Peyer's patch (tissue), 4 donors: Measurements from ENCODE around the gene BACH2. TPM values are rescaled to one million over a fixed set of nuclear protein-coding genes. Genes with fewer than 3 reads are reported as not detected.

ENCODE experiments used
- DNase-seq, 3 donors: peaks; one replicate each; pipeline ENCODE4 v3.0.0-alpha.2; 2017 to 2019
- H3K27ac ChIP-seq, 4 donors: fragments of 200-600 bp; sonication (generic); one replicate each; pipeline ENCODE4 v1.5.1; 2016 to 2019
- H3K27me3 ChIP-seq, 2 donors: fragments of 200-600 bp; sonication (generic); one replicate each; pipeline ENCODE4 v1.5.1; 2019
- H3K36me3 ChIP-seq, 3 donors: fragments of 200-600 bp; sonication (generic); one replicate each; pipeline ENCODE4 v1.5.1; 2016 to 2019
- H3K4me1 ChIP-seq, 4 donors: fragments of 200-600 bp; sonication (generic); one replicate each; pipeline ENCODE4 v1.5.1; 2016 to 2019
- H3K4me3 ChIP-seq, 4 donors: fragments of 200-600 bp; sonication (generic); 1 replicate in 3 of 4; 2 replicates in 1 of 4; pipeline ENCODE4 v1.5.1; 2016 to 2019; ENCODE audit warnings: mild to moderate bottlenecking in 1 of 4
- H3K9me3 ChIP-seq, 4 donors: fragments of 200-600 bp; sonication (generic); one replicate each; pipeline ENCODE4 v1.5.1; 2016 to 2019; ENCODE audit warnings: mild to moderate bottlenecking in 1 of 4
- POLR2A ChIP-seq, 2 donors: fragments of 450-650 bp; IDR thresholded peaks; one replicate each; pipeline ENCODE4 v1.5.1; 2017; ENCODE audit warnings: antibody characterized with exemption in 2 of 2, mild to moderate bottlenecking in 2 of 2, moderate library complexity in 2 of 2
- total RNA-seq, 4 donors: library from RNA; depleted of rRNA; stranded (reverse); fragments of >200 nt; gene quantifications; one replicate each; pipeline ENCODE4 v1.1.0, GENCODE V29; 2016
- TF ChIP-seq, protein P1 (sequence below), 6 experiments: fragments of 450-650 bp in 4 of 6; fragments of 200-600 bp in 2 of 6; sonication (generic) in 1 of 6; IDR thresholded peaks; one replicate each; pipeline ENCODE4 v1.5.1; 2017 to 2019; ENCODE audit warnings: antibody characterized with exemption in 6 of 6, mild to moderate bottlenecking in 3 of 6, moderate library complexity in 1 of 6

The BACH2 gene
- total RNA-seq, 4 donors from 2014 or later: 0.18 to 26.4 (median 8.2) TPM

DNA sequence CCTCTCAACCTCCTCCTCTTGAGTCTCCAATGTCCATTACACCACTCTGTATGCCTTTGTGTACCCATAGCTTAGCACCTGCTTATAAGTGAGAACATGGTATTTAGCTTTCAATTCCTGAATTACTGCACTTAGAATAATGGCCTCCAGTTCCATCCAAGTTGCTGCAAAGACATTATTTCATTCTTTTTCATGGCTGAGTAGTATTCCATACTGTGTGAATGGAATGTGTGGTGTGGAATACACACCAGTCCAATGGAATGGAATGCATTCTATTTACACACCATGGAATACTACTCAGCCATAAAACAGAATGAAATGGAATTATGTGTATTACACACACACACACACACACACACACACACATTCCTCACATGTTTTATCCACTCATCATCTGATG lies 116.1 kb downstream of the BACH2 start:
- no peak for DNase-seq
- Histone ChIP-seq H3K9me3 (no peaks in the 10 kb centered on the region), H3K4me1 (no peaks in the 10 kb centered on the region), H3K4me3 (no peak overlapping the region), H3K27ac (no peak overlapping the region), H3K36me3 (no peaks in the 10 kb centered on the region), H3K27me3 (no peaks in the 10 kb centered on the region)
- TF ChIP-seq, protein P1, sequence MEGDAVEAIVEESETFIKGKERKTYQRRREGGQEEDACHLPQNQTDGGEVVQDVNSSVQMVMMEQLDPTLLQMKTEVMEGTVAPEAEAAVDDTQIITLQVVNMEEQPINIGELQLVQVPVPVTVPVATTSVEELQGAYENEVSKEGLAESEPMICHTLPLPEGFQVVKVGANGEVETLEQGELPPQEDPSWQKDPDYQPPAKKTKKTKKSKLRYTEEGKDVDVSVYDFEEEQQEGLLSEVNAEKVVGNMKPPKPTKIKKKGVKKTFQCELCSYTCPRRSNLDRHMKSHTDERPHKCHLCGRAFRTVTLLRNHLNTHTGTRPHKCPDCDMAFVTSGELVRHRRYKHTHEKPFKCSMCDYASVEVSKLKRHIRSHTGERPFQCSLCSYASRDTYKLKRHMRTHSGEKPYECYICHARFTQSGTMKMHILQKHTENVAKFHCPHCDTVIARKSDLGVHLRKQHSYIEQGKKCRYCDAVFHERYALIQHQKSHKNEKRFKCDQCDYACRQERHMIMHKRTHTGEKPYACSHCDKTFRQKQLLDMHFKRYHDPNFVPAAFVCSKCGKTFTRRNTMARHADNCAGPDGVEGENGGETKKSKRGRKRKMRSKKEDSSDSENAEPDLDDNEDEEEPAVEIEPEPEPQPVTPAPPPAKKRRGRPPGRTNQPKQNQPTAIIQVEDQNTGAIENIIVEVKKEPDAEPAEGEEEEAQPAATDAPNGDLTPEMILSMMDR (IDR thresholded peaks at IDR 0.05): no peak
- TF ChIP-seq POLR2A (IDR thresholded peaks at IDR 0.05): no peak

GRCh38 chr6:90179190-90180169 lies 117.2 kb downstream of the BACH2 start:
- Histone ChIP-seq H3K27me3 (no peaks in the 10 kb centered on the region), H3K4me3 (no peak overlapping the region), H3K36me3 (no peaks in the 10 kb centered on the region), H3K9me3 (no peaks in the 10 kb centered on the region), H3K4me1 (no peaks in the 10 kb centered on the region), H3K27ac (peak overlapping the region in 1 of 4 donors; percentile 40)
- DNase-seq: no peak
- TF ChIP-seq, protein P1 (IDR thresholded peaks at IDR 0.05): peak; percentile 27 to 55 (median 36)
- TF ChIP-seq POLR2A (IDR thresholded peaks at IDR 0.05): no peak

GRCh38 chr6:90178384-90178855 lies 118.2 kb downstream of the BACH2 start:
- no peaks in the 10 kb centered on the region for H3K4me1 ChIP-seq
- H3K27me3 ChIP-seq: no peaks in the 10 kb centered on the region
- no peaks in the 10 kb centered on the region for H3K9me3 ChIP-seq
- peak overlapping the region in 1 of 4 donors; percentile 50 for H3K27ac ChIP-seq
- no peak for DNase-seq
- no peak overlapping the region for H3K4me3 ChIP-seq
- no peaks in the 10 kb centered on the region for H3K36me3 ChIP-seq
- TF ChIP-seq POLR2A (IDR thresholded peaks at IDR 0.05): no peak
- TF ChIP-seq, protein P1 (IDR thresholded peaks at IDR 0.05): no peak

- no peaks in the 10 kb centered on the region for H3K27me3 ChIP-seq
- no peaks in the 10 kb centered on the region for H3K9me3 ChIP-seq
- no peaks in the 10 kb centered on the region for H3K36me3 ChIP-seq
- TF ChIP-seq POLR2A (IDR thresholded peaks at IDR 0.05): no peak
- TF ChIP-seq, protein P1 (IDR thresholded peaks at IDR 0.05): no peak
- H3K27ac ChIP-seq: peak overlapping the region in 1 of 4 donors; percentile 50
- H3K4me3 ChIP-seq: no peak overlapping the region
- DNase-seq: no peak
- no peaks in the 10 kb centered on the region for H3K4me1 ChIP-seq
Measured at GRCh38 chr6:90177544-90178383, 118.9 kb downstream of the BACH2 start.
